GM23338 (cell line): ENCODE measurements around the gene FGF10. TPM values are rescaled to one million over a fixed set of nuclear protein-coding genes. Genes with fewer than 3 reads are reported as not detected.

ENCODE experiments used
- ATAC-seq: fragments of 200-7000 bp; cut with Tn5 transposase; 3 replicates; pipeline ENCODE4 v1.9.1; 2020
- DNase-seq: peaks from one replicate; pipeline ENCODE4 v3.0.0-alpha.2; 2015; ENCODE audit warnings: low spot score
- H2AFZ ChIP-seq: fragments of 200-600 bp; sonication (generic); 2 replicates; pipeline ENCODE4 v1.8.0; 2016; ENCODE audit warnings: antibody characterized with exemption, mild to moderate bottlenecking, moderate library complexity
- H3F3A ChIP-seq: fragments of 200-600 bp; sonication (generic); replicated peaks from 2 replicates; pipeline ENCODE4 v1.8.0; 2017; ENCODE audit warnings: antibody characterized with exemption, mixed run types, low read depth
- H3K27ac ChIP-seq: fragments of 200-600 bp; sonication (generic); 2 replicates; pipeline ENCODE4 v1.6.1; 2016; ENCODE audit warnings: low read depth
- H3K27me3 ChIP-seq: fragments of 200-600 bp; sonication (generic); 2 replicates; pipeline ENCODE4 v1.8.0; 2016; ENCODE audit warnings: mild to moderate bottlenecking, mixed run types, moderate library complexity; ENCODE audit not compliant: insufficient read depth
- H3K36me3 ChIP-seq: fragments of 200-600 bp; sonication (generic); 2 replicates; pipeline ENCODE4 v1.8.0; 2016; ENCODE audit warnings: mild to moderate bottlenecking; ENCODE audit not compliant: insufficient read depth
- H3K4me1 ChIP-seq: fragments of 200-600 bp; sonication (generic); 2 replicates; pipeline ENCODE4 v1.8.0; 2016; ENCODE audit warnings: mild to moderate bottlenecking, moderate library complexity; ENCODE audit not compliant: insufficient read depth
- H3K4me2 ChIP-seq: fragments of 200-600 bp; sonication (generic); 2 replicates; pipeline ENCODE4 v1.7.1; 2017; ENCODE audit warnings: mixed run types
- H3K4me3 ChIP-seq: fragments of 200-600 bp; sonication (generic); 2 replicates; pipeline ENCODE4 v1.6.1; 2016; ENCODE audit warnings: mixed run types
- H3K79me2 ChIP-seq: fragments of 200-600 bp; sonication (generic); replicated peaks from 2 replicates; pipeline ENCODE4 v1.8.0; 2017; ENCODE audit warnings: mild to moderate bottlenecking; ENCODE audit not compliant: insufficient read depth
- H3K9me2 ChIP-seq: fragments of 200-600 bp; sonication (generic); 2 replicates; pipeline ENCODE4 v1.8.0; 2017; ENCODE audit not compliant: insufficient read depth
- H4K20me1 ChIP-seq: fragments of 200-600 bp; sonication (generic); replicated peaks from 2 replicates; pipeline ENCODE4 v1.8.0; 2017; ENCODE audit warnings: mild to moderate bottlenecking; ENCODE audit not compliant: insufficient read depth
- H3K27ac Mint-ChIP-seq: 2 replicates; pipeline ENCODE4 v1.8.0; 2020; ENCODE audit warnings: inconsistent platforms, mild to moderate bottlenecking, moderate library complexity, mixed read lengths
- H3K27me3 Mint-ChIP-seq: 3 replicates; pipeline ENCODE4 v1.8.0; 2022; ENCODE audit warnings: low read depth, mild to moderate bottlenecking, moderate library complexity, mixed read lengths, inconsistent platforms; ENCODE audit not compliant: insufficient read depth, poor library complexity
- H3K36me3 Mint-ChIP-seq: 3 replicates; pipeline ENCODE4 v1.8.0; 2021; ENCODE audit warnings: low read depth, mild to moderate bottlenecking, inconsistent platforms, moderate library complexity, mixed read lengths
- H3K4me1 Mint-ChIP-seq: 3 replicates; pipeline ENCODE4 v1.8.0; 2020; ENCODE audit warnings: mild to moderate bottlenecking, inconsistent platforms, mixed read lengths
- H3K4me3 Mint-ChIP-seq: 3 replicates; pipeline ENCODE4 v1.8.0; 2021; ENCODE audit warnings: moderate library complexity, mild to moderate bottlenecking, inconsistent platforms, mixed read lengths
- H3K9me3 Mint-ChIP-seq: 3 replicates; pipeline ENCODE4 v1.8.0; 2020; ENCODE audit warnings: moderate library complexity, mild to moderate bottlenecking, inconsistent platforms, mixed read lengths
- CREB1 ChIP-seq: fragments of 250-450 bp; sonication (Bioruptor Pico); IDR thresholded peaks from 2 replicates; pipeline ENCODE4 v1.5.0; 2020; ENCODE audit warnings: low read depth, mild to moderate bottlenecking, moderate library complexity
- EZH2 ChIP-seq: fragments of 200-600 bp; sonication (generic); IDR thresholded peaks from one replicate; pipeline ENCODE4 v1.8.0; 2017; ENCODE audit warnings: antibody characterized with exemption, mild to moderate bottlenecking, low read depth; ENCODE audit not compliant: unreplicated experiment
- EZH2phosphoT487 ChIP-seq: fragments of 200-600 bp; sonication (generic); IDR thresholded peaks from one replicate; pipeline ENCODE4 v1.8.1; 2018; ENCODE audit warnings: antibody characterized with exemption; ENCODE audit not compliant: unreplicated experiment
- JUNB ChIP-seq: IDR thresholded peaks from one replicate; pipeline ENCODE4 v1.6.1; 2016; ENCODE audit warnings: antibody characterized with exemption; ENCODE audit not compliant: unreplicated experiment
- NANOG ChIP-seq: IDR thresholded peaks from 2 replicates; pipeline ENCODE4 v1.6.1; 2016; ENCODE audit warnings: antibody characterized with exemption, borderline replicate concordance
- POLR2AphosphoS5 ChIP-seq: IDR thresholded peaks from 2 replicates; pipeline ENCODE4 v1.6.1; 2016; ENCODE audit warnings: antibody characterized with exemption, low read depth
- STAT1 ChIP-seq: IDR thresholded peaks from one replicate; pipeline ENCODE4 v1.6.1; 2016; ENCODE audit warnings: antibody characterized with exemption; ENCODE audit not compliant: unreplicated experiment
- ZNF114 ChIP-seq: fragments of 250-450 bp; sonication (Bioruptor Pico); IDR thresholded peaks from 2 replicates; pipeline ENCODE4 v1.5.0; 2020; ENCODE audit warnings: mild to moderate bottlenecking, moderate library complexity
- polyA plus RNA-seq: library from polyadenylated mRNA; unstranded; fragments of >200 nt; fragmentation: Nextera tagmentation; extraction: Ambion mirVana; gene quantifications from 2 replicates; pipeline ENCODE4 v1.2.1, GENCODE V29; 2016
- total RNA-seq: library from RNA; depleted of rRNA; stranded (reverse); fragments of >200 nt; shearing (Covaris generic); gene quantifications from 2 replicates; pipeline ENCODE4 v1.2.3, GENCODE V29; 2014
- TF ChIP-seq, protein P1 (sequence below), 2 experiments: fragments of 200-600 bp in 1 of 2; sonication (generic) in 1 of 2; conservative IDR thresholded peaks; 2 replicates each; pipeline versions ENCODE4 v1.5.1 to v1.6.1; 2016 to 2017; ENCODE audit warnings: antibody characterized with exemption in 2 of 2, low read depth in 2 of 2, mild to moderate bottlenecking in 2 of 2, moderate library complexity in 1 of 2
- TF ChIP-seq, protein P2 (sequence below): IDR thresholded peaks from one replicate; pipeline ENCODE4 v1.6.1; 2018; ENCODE audit warnings: antibody characterized with exemption; ENCODE audit not compliant: unreplicated experiment
- TF ChIP-seq, protein P3 (sequence below): IDR thresholded peaks from 2 replicates; pipeline ENCODE4 v1.6.1; 2016; ENCODE audit warnings: antibody characterized with exemption

Gene FGF10
- total and polyA plus RNA-seq, 2 experiments from 2014 or later: 0.24 to 0.50 TPM

DNA sequence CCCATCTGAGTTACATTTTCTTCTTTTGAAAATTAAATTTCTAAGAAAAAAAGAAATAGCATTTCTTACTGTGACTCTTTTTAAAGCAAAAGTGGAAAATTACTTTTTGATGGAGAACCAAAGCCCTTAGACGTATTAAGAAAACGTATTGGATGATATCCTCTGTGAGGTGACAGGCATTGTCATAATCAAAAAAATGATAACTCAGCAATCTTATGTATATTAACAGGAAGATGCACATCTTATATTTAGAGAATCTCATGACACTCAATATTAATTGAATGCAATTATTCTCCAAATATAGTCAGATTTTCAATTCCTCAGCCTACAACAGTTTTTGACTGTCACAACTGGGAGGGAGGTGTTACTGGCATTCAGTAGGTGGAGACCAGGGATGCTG, 25.1 kb downstream of the FGF10 start:
- TF ChIP-seq STAT1 (no peak), JUNB (no peak), EZH2 (no peak), NANOG (no peak)
- TF ChIP-seq, protein P1, sequence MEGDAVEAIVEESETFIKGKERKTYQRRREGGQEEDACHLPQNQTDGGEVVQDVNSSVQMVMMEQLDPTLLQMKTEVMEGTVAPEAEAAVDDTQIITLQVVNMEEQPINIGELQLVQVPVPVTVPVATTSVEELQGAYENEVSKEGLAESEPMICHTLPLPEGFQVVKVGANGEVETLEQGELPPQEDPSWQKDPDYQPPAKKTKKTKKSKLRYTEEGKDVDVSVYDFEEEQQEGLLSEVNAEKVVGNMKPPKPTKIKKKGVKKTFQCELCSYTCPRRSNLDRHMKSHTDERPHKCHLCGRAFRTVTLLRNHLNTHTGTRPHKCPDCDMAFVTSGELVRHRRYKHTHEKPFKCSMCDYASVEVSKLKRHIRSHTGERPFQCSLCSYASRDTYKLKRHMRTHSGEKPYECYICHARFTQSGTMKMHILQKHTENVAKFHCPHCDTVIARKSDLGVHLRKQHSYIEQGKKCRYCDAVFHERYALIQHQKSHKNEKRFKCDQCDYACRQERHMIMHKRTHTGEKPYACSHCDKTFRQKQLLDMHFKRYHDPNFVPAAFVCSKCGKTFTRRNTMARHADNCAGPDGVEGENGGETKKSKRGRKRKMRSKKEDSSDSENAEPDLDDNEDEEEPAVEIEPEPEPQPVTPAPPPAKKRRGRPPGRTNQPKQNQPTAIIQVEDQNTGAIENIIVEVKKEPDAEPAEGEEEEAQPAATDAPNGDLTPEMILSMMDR (conservative IDR thresholded peaks at IDR 0.05; ENCODE audit: low read depth in 2 of 2): no peak
- TF ChIP-seq, protein P2, sequence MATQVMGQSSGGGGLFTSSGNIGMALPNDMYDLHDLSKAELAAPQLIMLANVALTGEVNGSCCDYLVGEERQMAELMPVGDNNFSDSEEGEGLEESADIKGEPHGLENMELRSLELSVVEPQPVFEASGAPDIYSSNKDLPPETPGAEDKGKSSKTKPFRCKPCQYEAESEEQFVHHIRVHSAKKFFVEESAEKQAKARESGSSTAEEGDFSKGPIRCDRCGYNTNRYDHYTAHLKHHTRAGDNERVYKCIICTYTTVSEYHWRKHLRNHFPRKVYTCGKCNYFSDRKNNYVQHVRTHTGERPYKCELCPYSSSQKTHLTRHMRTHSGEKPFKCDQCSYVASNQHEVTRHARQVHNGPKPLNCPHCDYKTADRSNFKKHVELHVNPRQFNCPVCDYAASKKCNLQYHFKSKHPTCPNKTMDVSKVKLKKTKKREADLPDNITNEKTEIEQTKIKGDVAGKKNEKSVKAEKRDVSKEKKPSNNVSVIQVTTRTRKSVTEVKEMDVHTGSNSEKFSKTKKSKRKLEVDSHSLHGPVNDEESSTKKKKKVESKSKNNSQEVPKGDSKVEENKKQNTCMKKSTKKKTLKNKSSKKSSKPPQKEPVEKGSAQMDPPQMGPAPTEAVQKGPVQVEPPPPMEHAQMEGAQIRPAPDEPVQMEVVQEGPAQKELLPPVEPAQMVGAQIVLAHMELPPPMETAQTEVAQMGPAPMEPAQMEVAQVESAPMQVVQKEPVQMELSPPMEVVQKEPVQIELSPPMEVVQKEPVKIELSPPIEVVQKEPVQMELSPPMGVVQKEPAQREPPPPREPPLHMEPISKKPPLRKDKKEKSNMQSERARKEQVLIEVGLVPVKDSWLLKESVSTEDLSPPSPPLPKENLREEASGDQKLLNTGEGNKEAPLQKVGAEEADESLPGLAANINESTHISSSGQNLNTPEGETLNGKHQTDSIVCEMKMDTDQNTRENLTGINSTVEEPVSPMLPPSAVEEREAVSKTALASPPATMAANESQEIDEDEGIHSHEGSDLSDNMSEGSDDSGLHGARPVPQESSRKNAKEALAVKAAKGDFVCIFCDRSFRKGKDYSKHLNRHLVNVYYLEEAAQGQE: no peak

DNA sequence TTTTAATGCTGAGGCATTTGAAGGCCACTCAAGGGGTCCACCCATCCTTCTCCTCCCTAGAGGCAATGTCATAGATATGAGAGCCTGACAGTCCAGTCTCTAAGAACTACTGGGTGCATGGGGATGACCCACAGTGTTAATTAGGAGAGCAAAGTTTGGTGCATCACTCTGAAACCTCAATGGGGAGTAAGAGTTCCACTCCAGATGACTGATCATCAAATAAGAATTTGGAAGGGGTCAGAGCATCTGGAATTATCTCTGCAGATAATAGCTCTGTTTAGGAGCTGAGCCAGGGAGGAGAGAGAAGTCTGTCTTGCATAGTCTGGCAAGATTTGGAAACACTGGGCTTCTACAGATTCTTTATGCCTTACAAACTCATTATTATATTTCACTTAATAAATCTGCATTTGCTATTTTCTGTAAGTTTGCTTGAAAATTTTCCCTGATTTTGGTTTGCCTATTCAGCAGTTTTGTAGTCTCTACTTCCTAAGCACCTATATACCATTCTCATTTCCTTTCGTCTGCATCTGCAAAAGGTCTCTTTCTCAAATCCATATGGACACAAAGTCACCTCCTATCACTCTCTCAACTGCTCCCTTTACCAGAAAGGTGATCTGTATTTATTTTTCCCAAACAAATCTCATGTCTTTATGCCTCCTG, 27.7 kb downstream of the FGF10 start:
- Histone ChIP-seq H3K4me3 (no peak overlapping the region), H2AFZ (no peak overlapping the region)
- no peak for ATAC-seq
- TF ChIP-seq EZH2 (no peak), ZNF114 (CRISPR knock-in tag) (no peak), CREB1 (CRISPR knock-in tag) (no peak), JUNB (no peak), POLR2AphosphoS5 (no peak), EZH2phosphoT487 (no peak), STAT1 (no peak), NANOG (no peak)
- TF ChIP-seq, protein P3, sequence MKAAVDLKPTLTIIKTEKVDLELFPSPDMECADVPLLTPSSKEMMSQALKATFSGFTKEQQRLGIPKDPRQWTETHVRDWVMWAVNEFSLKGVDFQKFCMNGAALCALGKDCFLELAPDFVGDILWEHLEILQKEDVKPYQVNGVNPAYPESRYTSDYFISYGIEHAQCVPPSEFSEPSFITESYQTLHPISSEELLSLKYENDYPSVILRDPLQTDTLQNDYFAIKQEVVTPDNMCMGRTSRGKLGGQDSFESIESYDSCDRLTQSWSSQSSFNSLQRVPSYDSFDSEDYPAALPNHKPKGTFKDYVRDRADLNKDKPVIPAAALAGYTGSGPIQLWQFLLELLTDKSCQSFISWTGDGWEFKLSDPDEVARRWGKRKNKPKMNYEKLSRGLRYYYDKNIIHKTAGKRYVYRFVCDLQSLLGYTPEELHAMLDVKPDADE: no peak
- TF ChIP-seq, protein P2: no peak

More for the DNA sequence above, 25.1 kb downstream of the FGF10 start:
- Mint-ChIP-seq H3K27me3 (no peaks in the 10 kb centered on the region), H3K36me3 (no peaks in the 10 kb centered on the region), H3K4me1 (no peaks in the 10 kb centered on the region), H3K27ac (no peak overlapping the region), H3K9me3 (no peaks in the 10 kb centered on the region), H3K4me3 (no peak overlapping the region)
- Histone ChIP-seq H3K4me2 (no peak overlapping the region), H3K79me2 (no peaks in the 10 kb centered on the region), H3K27ac (no peak overlapping the region), H3K4me1 (no peaks in the 10 kb centered on the region), H3K27me3 (no peaks in the 10 kb centered on the region), H4K20me1 (no peaks in the 10 kb centered on the region), H3F3A (no peaks in the 10 kb centered on the region), H3K36me3 (no peaks in the 10 kb centered on the region), H3K9me2 (no peaks in the 10 kb centered on the region), H3K4me3 (no peak overlapping the region), H2AFZ (no peak overlapping the region)
- ATAC-seq: no peak
- DNase-seq: no peak

More for the DNA sequence above, 27.7 kb downstream of the FGF10 start:
- no peaks in the 10 kb centered on the region for H3K27me3 Mint-ChIP-seq
- Histone ChIP-seq H3K36me3 (no peaks in the 10 kb centered on the region), H4K20me1 (no peaks in the 10 kb centered on the region), H3K27ac (no peak overlapping the region), H3K9me2 (no peaks in the 10 kb centered on the region), H3K4me1 (no peaks in the 10 kb centered on the region), H3F3A (no peaks in the 10 kb centered on the region), H3K79me2 (no peaks in the 10 kb centered on the region), H3K4me2 (no peak overlapping the region), H3K27me3 (no peaks in the 10 kb centered on the region)
- DNase-seq: no peak
- H3K4me1 Mint-ChIP-seq: no peaks in the 10 kb centered on the region
- H3K36me3 Mint-ChIP-seq: no peaks in the 10 kb centered on the region
- H3K9me3 Mint-ChIP-seq: no peaks in the 10 kb centered on the region
- no peak overlapping the region for H3K4me3 Mint-ChIP-seq
- H3K27ac Mint-ChIP-seq: no peak overlapping the region
